ENCODE measurements around the gene ZNF804B.

- no peak for TF ChIP-seq POLR2AphosphoS5 (IDR thresholded peaks at IDR 0.05; ENCODE audit: low read depth)
- no peak for TF ChIP-seq CTCF (IDR thresholded peaks at IDR 0.05; ENCODE audit: insufficient read depth, low read length)
Observed at GRCh38 chr7:88919478-88920131, 160.1 kb downstream of the ZNF804B start.
